ENCODE data around the gene CFAP299.
"Not testable (repeated sequence)": the region's sequence is repeated elsewhere in the genome, so short reads cannot be mapped to it uniquely, and the experiment has no call there.

The CFAP299 gene

GRCh38 chr4:80333121-80333520 lies 2.4 kb upstream of the CFAP299 start:
- DNase-seq: no peak

GRCh38 chr4:80334568-80334967 lies 962 bp upstream of the CFAP299 start:
- no peak for DNase-seq

GRCh38 chr4:80335226-80335553 lies 340 bp upstream of the CFAP299 start:
- DNase-seq: no peak

DNA sequence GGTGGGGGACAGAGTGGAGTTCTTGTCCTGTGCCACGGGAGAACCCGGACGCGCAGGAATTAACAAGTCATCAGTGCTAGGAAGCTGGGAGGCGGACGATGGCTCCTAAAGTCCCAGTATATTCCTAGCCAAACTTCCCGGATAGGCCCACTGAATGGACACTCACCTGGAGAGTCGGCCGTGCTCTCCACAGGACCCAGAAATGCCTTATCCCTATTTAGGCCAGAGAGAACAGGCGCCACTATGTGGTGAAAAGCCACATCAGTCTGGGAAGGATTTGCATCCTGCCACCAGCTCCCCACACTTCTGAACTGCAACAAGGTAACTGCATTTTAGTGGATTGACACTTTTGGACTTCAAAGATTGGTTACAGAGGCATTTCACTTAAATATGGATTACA lies 1.1 kb downstream of the CFAP299 start:
- DNase-seq: no peak

- no peak for DNase-seq
Observed at GRCh38 chr4:80340036-80340435, 4.5 kb downstream of the CFAP299 start.

DNA sequence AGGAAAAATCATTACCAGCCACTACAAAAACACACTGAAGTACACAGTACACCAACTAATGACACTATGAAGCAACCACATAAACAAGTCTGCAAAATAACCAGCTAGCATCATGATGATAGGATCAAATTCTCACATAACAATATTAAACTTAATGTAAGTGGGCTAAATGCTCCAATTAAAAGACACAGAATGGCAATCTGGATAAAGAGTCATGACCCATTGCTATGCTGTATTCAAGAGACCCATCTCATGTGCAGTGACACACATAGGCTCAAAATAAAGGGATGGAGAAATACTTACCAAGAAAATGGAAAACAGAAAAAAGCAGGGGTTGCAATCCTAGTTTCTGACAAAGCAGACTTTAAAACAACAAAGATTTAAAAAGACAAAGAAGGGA lies 7.2 kb downstream of the CFAP299 start:
- not testable (repeated sequence) for DNase-seq

GRCh38 chr4:80343887-80344286 lies 8.4 kb downstream of the CFAP299 start:
- no peak for DNase-seq

GRCh38 chr4:80360084-80360483 lies 24.6 kb downstream of the CFAP299 start:
- no peak for DNase-seq

DNA sequence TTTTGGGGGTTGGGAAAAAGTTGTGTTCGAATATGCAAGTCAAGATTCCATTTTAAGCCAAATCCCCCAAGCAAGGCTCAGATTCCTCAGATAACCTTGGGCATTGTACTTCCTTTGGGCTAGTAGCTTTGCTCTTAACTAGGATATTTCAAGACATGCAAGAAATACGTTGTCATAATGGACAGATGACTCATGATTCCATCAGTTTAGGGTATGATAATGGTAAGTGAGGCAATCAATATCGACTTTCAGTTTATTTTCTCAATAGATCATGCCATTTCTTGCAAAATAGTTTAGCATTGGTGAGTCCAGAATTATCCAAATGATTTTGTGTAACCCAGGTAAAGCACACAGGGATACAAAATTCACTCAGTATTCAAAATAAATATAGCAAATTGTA lies 25.4 kb downstream of the CFAP299 start:
- no peak for DNase-seq

DNA sequence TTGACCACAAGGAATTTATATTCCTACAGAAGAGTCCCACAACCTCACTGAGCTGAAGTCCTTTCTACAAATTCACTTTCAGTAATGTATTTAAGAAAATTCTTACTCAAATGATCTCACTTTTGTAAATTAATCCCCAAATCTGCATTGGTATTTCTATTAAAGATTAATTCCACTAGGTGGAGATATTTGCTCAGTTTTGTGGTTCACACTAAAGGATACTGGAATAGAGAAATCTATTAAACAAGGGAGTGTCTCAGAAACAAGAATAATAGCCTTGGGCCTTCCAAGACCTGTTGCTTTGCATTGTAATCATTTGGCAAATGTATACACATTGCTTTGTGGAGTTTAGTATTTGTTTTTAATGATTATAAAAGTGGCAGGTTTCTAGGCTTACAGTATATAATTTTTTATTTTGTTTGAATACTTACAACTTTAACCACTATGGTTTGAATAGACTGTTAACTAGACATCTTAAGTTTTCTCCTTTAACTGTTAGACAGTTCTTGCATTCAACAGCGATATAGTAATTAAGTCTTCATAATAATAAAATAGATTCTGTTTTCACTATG lies 25.9 kb downstream of the CFAP299 start:
- DNase-seq: no peak

DNA sequence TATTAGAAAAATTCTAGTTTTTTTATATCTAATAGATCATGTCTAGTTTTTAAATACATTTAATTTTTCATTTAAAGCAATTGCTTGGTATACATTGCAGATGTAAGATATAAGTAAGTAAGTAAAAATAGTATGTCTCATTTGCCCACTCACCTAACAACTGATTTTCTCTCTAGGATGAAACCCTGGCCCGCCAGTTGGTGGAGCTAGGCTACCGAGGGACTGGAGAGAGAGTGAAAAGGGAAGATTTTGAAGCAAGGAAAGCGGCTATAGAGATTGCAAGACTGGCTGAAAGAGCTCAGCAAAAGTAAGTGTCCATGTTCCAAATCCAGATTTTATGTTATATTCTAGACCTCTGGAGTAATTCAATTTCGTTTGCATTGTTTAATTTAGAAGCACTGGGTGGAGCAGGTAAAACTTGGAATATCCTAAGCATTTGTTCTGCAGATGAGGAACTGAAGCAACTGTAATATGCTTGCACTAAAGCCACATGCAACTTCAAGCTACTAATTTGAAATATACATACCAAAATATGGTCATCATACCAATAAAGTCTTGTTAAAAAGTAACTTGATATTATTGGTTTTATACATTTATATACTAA lies 27.1 kb downstream of the CFAP299 start:
- DNase-seq: peak; percentile 32

DNA sequence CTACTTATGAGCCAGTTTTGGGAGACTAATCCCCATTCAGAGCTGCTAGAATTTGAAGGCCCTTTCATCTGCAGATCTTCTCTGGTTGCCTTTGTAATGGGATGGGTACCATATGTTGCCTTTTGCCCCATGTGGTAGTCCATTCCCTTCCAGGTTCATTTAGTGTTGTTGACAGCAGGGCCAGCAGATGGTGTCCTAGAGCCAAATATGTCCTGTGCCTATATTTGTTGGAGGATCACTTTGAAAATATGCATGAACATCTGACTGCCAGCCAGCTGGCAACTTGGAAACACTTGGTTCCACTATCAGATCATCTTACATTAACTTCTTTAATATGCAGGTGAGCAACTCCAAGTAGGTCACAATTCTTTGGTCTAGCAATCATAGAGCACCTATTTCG lies 30.4 kb downstream of the CFAP299 start:
- DNase-seq: peak; percentile 52

- no peak for DNase-seq
Observed at GRCh38 chr4:80367737-80368136, 32.2 kb downstream of the CFAP299 start.

DNA sequence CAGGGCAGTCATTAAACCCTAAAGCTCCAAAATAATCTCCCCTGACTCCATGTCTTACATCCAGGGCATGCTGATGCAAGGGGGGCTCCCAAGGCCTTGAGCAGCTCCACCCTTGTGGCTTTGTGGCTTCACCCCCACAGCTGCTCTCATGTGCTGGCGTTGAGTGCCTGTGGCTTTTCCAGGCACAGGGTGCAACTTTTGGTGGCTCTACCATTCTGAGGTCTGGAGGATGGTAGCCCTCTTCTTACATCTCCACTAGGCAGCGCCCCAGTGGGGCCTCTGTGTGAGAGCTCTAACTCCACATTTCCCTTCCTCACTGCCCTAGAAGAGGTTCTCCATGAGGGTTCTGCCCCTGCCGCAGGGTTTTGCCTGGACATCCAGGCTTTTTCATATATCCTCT lies 35.1 kb downstream of the CFAP299 start:
- DNase-seq: no peak

GRCh38 chr4:80371046-80371445 lies 35.5 kb downstream of the CFAP299 start:
- no peak for DNase-seq

DNA sequence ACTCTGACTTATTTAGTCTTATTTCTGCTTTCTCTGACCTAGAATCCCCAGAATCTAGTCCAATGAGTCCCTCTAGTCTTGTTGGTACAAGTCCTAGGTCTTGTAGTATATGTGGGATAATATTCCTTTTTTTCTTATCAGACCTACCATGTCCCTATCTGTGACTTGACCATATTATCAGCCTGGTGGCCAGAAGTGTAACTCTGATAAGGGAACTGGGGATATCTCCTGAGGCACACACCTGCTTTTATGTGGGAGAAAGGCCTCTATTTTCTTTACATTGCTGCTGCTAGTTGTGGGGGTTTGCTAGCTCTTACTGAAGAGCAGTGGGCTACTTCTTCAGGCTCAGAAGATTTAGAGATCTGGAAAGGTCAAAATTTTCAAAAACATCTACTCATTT lies 38.6 kb downstream of the CFAP299 start:
- DNase-seq: no peak

- DNase-seq: no peak
Observed at GRCh38 chr4:80382090-80382832, 46.7 kb downstream of the CFAP299 start.

- no peak for DNase-seq
Observed at GRCh38 chr4:80385397-80386280, 50.1 kb downstream of the CFAP299 start.

DNA sequence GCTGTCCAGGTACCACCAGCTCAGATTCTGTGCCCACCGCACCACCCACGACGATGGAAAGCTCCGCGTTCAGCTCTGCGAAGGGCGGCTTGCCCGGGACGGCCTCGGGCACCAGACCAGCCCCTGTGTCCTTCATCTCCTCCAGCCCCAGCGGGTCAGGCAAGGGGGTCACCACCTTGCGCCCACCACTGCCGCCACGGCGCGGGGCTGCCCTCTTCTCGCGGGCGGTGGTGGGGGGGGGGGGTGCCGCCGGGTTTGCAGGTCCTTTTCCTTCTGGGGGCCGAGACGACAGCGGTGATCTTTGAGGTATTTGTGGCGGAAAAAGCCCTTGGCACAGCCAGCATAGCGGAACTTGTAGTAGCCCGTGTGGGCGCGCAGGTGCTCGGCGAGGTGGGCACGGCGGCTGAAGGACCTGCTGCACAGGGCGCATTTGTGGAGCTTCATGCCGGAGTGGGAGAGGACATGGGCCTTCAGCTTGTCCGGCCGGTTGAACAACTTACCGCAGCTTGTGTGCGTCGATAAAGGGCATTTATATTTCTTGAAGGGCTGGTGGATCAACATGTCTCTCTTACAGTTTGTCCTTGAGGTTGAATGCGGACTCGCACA lies 50.9 kb downstream of the CFAP299 start:
- DNase-seq: no peak

DNA sequence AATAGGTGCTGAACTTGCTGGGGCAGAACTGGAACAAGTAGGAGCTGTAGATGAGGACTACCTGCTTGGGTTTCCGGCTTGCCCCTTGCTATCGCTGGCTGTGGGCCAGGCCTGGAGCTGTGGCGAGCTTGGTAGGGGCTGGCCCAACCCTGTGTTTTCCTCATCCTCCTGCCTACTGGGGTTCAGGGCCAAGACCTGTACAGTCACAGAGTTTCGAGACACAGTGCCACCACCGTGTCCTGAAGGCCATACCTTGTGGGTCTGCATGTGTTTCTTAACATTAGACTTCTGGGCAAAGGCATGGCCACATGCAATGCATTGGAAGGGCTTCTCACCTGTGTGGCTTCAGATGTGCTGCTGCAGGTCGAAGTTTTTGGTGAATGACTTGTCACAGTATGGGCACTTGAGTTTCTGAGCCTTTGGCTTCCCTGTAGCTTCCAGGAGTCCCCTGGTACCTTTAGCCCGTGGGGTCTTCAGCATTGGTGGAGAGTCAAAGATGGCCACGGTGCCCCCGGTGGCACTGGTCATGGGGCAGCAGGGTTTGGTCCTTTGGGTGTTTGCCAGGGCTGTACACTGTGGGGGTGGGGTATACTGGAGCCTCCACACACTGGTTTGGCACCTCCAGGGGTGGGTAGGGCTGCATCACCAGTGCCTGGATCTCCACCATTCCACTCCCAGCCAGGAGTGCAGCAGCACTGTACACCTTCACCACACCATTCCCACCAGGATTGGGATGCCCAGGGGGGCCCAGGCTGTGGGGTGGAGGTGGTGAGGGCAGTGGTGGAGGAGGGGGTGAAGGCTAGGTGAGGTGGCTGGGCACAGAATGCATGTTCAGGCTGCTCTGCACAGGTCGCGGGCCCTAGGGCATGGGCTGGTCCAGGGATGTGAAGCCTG lies 52.1 kb downstream of the CFAP299 start:
- no peak for DNase-seq

DNA sequence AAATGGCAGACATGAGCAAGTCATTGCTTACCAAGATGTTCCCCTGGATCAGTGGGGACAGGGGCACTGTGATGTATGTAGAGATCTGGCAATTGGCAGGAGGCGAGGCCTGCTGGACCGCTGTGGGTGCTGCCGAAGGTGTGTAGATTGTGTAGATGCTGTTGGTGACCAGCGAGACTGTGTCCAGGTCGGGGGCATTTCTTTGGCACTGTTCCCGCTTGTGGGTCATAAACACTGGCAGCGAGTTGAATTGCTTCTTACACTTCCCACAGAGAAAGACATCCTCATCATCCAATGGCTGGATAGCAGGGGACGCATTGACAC lies 52.7 kb downstream of the CFAP299 start:
- DNase-seq: no peak

- DNase-seq: no peak
Observed at GRCh38 chr4:80390178-80390577, 54.6 kb downstream of the CFAP299 start.
